ENCODE data around the gene CUBN. TPM values are rescaled to one million over a fixed set of nuclear protein-coding genes. Genes with fewer than 3 reads are reported as not detected.
"Not testable (repeated sequence)": the region's sequence is repeated elsewhere in the genome, so short reads cannot be mapped to it uniquely, and the experiment has no call there.

Gene CUBN
- total RNA-seq, 1 donor, result 1.1 TPM

DNA sequence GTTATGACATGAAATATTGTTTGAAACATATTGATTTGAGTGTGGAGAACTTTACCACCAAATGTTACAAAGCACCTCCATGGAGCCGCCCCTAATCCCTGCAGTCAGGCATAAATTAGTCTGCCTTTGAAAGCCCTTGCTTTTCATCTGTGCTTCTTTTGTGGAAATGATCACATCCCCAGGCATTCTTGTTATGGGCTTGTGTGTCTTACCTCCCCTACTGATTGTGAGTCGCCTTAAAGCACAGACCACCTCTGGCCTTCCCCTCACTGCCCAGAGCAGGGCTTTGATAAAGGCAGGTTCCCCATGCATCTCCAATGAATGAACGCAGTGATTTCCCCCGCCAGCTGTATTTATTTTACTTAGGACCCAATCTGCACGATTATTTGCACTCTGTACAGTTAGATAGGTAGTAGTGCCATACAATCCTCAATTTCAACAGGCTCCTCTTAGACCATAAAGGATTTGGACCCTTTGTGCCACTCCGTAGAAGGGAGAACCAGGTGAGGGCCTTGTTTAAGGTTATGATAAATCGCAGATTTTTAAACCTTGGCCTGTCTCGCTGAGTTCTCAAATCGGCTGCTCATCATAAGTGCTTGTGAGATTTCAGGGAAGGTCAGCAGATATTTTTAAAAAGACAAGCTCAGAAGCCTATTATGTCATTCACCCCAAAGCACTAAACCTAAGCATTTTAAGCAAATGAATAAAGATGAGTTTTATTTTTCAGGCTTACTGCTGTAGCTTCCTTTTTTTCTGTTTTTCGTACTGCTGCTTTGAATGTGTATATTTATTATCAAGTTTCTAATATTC, 107.8 kb downstream of the CUBN start:
- H3K27ac ChIP-seq (ENCODE audit: low read depth, low read length), result peak overlapping the region; percentile 96
- H3K9me3 ChIP-seq (ENCODE audit: low read depth, low read length), result no peaks in the 10 kb centered on the region
- TF ChIP-seq, protein P1, sequence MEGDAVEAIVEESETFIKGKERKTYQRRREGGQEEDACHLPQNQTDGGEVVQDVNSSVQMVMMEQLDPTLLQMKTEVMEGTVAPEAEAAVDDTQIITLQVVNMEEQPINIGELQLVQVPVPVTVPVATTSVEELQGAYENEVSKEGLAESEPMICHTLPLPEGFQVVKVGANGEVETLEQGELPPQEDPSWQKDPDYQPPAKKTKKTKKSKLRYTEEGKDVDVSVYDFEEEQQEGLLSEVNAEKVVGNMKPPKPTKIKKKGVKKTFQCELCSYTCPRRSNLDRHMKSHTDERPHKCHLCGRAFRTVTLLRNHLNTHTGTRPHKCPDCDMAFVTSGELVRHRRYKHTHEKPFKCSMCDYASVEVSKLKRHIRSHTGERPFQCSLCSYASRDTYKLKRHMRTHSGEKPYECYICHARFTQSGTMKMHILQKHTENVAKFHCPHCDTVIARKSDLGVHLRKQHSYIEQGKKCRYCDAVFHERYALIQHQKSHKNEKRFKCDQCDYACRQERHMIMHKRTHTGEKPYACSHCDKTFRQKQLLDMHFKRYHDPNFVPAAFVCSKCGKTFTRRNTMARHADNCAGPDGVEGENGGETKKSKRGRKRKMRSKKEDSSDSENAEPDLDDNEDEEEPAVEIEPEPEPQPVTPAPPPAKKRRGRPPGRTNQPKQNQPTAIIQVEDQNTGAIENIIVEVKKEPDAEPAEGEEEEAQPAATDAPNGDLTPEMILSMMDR (IDR thresholded peaks at IDR 0.05; ENCODE audit: extremely low read depth, low read depth, low read length), result no peak
- H3K27me3 ChIP-seq (ENCODE audit: insufficient read depth, low read length), result no peaks in the 10 kb centered on the region
- H2AFZ ChIP-seq (ENCODE audit: low read length), result no peak overlapping the region
- no peaks in the 10 kb centered on the region for H3K79me2 ChIP-seq (ENCODE audit: insufficient read depth, low read length)
- no peaks in the 10 kb centered on the region for H3K36me3 ChIP-seq (ENCODE audit: insufficient read depth, low read length)
- no peak overlapping the region for H3K4me3 ChIP-seq (ENCODE audit: insufficient read depth, low read length)
- no peak for DNase-seq (ENCODE audit: insufficient read length, low spot score, missing footprints)
- H4K20me1 ChIP-seq (ENCODE audit: insufficient read depth, low read length), result no peaks in the 10 kb centered on the region
- H3K4me2 ChIP-seq (ENCODE audit: insufficient read depth, low read length), result no peak overlapping the region
- peaks cover 38% of the 10 kb centered on the region for H3K4me1 ChIP-seq (ENCODE audit: insufficient read depth, low read length)

DNA sequence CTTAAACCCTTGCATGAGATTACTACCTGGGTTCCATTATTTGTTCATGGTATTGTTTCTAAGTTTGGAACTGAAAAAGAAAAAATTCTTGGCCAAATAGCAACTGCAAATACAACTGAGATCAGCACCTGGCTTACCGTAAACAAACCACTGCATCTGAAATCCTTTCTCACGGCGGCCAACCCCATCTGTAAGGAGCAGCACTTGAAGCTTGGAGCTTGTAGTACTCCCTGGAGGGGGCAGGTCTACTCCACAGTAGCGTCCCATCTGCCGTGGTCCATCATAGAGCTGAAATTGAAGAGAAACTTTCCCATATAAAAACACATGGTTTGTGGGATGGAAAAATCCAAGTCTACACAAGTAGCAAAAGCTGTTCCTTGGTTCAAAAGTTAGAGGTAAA, 109.9 kb downstream of the CUBN start:
- DNase-seq (ENCODE audit: insufficient read length, low spot score, missing footprints), result no peak
- H2AFZ ChIP-seq (ENCODE audit: low read length), result no peak overlapping the region
- TF ChIP-seq, protein P1 (IDR thresholded peaks at IDR 0.05; ENCODE audit: extremely low read depth, low read depth, low read length), result no peak
- H3K9me3 ChIP-seq (ENCODE audit: low read depth, low read length), result no peaks in the 10 kb centered on the region
- no peak overlapping the region for H3K4me2 ChIP-seq (ENCODE audit: insufficient read depth, low read length)
- H3K4me1 ChIP-seq (ENCODE audit: insufficient read depth, low read length), result peaks cover 19% of the 10 kb centered on the region
- no peak overlapping the region for H3K4me3 ChIP-seq (ENCODE audit: insufficient read depth, low read length)
- H3K36me3 ChIP-seq (ENCODE audit: insufficient read depth, low read length), result no peaks in the 10 kb centered on the region
- no peaks in the 10 kb centered on the region for H3K79me2 ChIP-seq (ENCODE audit: insufficient read depth, low read length)
- no peaks in the 10 kb centered on the region for H3K27me3 ChIP-seq (ENCODE audit: insufficient read depth, low read length)
- H3K27ac ChIP-seq (ENCODE audit: low read depth, low read length), result no peak overlapping the region
- H4K20me1 ChIP-seq (ENCODE audit: insufficient read depth, low read length), result no peaks in the 10 kb centered on the region

DNA sequence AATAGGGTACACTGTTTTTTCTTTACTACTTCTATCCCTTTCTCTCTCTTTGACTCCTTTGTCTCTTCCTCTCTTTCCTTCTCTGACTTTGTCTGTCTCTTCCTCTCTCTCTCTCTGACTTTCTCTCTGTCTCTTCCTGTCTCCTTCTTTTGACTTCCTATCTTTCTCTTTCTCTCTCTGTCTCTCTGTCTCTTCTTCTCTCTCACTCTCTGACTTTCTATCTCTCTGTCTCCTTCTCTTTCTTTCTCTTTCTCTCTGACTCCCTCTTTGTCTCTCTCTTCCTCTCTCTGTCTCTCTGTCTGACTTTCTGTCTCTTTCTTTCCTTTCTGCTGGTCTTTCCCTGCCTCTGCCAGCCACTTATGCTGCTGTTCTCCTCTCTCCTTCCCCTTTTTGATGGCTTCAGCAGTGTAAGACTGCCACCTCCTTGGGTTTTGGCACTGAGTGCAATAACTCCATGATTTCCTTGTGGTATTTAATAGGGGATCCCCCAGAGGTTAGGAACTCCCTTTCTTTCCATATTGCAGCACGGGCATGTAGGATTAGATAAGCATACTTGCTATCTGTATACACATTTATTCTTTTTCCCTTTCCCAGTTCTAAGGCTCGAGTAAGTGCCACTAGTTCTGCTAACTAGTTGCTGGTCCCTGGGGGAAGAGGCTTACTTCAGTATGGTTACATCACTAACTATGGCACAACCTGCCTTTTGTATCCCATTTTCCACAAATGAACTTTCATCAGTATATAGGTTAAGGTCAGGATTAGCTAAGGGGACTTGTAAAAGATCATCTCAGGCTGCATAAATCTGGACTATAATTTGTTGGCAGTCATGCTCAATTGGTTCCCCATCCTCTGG, 116.3 kb downstream of the CUBN start:
- not testable (repeated sequence) for H4K20me1 ChIP-seq (ENCODE audit: insufficient read depth, low read length); H3K4me2 ChIP-seq (ENCODE audit: insufficient read depth, low read length); H3K27me3 ChIP-seq (ENCODE audit: insufficient read depth, low read length); H3K9me3 ChIP-seq (ENCODE audit: low read depth, low read length); DNase-seq (ENCODE audit: insufficient read length, low spot score, missing footprints); H3K4me3 ChIP-seq (ENCODE audit: insufficient read depth, low read length); H3K27ac ChIP-seq (ENCODE audit: low read depth, low read length); H3K36me3 ChIP-seq (ENCODE audit: insufficient read depth, low read length); H3K79me2 ChIP-seq (ENCODE audit: insufficient read depth, low read length)
- peaks cover 16% of the 10 kb centered on the region for H3K4me1 ChIP-seq (ENCODE audit: insufficient read depth, low read length)
- peak overlapping the region; percentile 23 for H2AFZ ChIP-seq (ENCODE audit: low read length)

DNA sequence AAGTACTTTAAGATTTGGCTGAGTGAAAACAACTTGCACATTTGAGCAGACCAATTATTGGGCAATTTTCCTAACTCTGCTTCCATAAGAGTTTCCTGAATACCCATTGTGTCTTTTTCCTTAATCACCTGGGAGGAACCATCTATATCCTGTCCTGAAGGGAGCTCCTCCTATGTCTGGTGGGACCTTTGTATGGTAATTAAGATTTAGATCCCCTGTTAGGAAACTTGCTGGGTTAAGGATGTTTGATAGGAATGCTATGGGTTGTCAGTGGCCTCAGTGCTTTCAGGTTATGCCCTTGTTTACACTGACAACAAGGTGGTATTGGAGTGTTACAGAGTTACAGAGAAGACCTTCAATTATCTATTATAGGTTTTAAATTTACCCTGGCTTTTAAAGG, 116.9 kb downstream of the CUBN start:
- not testable (repeated sequence) for H3K36me3 ChIP-seq (ENCODE audit: insufficient read depth, low read length); H3K27ac ChIP-seq (ENCODE audit: low read depth, low read length); H3K27me3 ChIP-seq (ENCODE audit: insufficient read depth, low read length); H3K4me2 ChIP-seq (ENCODE audit: insufficient read depth, low read length); H4K20me1 ChIP-seq (ENCODE audit: insufficient read depth, low read length); H2AFZ ChIP-seq (ENCODE audit: low read length); DNase-seq (ENCODE audit: insufficient read length, low spot score, missing footprints); H3K9me3 ChIP-seq (ENCODE audit: low read depth, low read length); H3K4me3 ChIP-seq (ENCODE audit: insufficient read depth, low read length); H3K79me2 ChIP-seq (ENCODE audit: insufficient read depth, low read length)
- peaks cover 16% of the 10 kb centered on the region for H3K4me1 ChIP-seq (ENCODE audit: insufficient read depth, low read length)
